GM12878 (cell line): ENCODE results near the gene GPR75. TPM values are rescaled to one million over a fixed set of nuclear protein-coding genes. Genes with fewer than 3 reads are reported as not detected.

Experiments used
- ATAC-seq: fragments of 200-7000 bp; cut with Tn5 transposase; 3 replicates; pipeline ENCODE4 v1.9.1; 2020; ENCODE audit warnings: mild to moderate bottlenecking, moderate library complexity
- BruUV-seq: library from RNA; stranded (reverse); fragments of 400-500 nt; replicated peaks from 2 replicates; lab custom pipeline; 2021; lab: Mats Ljungman, UMichigan
- CTCF ChIA-PET: fragments of 300-600 bp; sonication (Branson Sonifier 250); formaldehyde crosslinking; extraction: SDS; loops from one replicate; lab custom pipeline; 2021; ENCODE audit warnings: inconsistent platforms; lab: Yijun Ruan, JAX
- POLR2A ChIA-PET: fragments of 350-600 bp; formaldehyde crosslinking; extraction: SDS; loops from one replicate; lab custom pipeline; 2021; ENCODE audit warnings: inconsistent platforms; lab: Charles Lee
- RAD21 ChIA-PET: fragments of 300-600 bp; sonication (Branson Sonifier 250); formaldehyde crosslinking; loops from one replicate; lab custom pipeline; 2023; ENCODE audit warnings: antibody characterized with exemption; ENCODE audit not compliant: unreplicated experiment; lab: Charles Lee
- SMC1A ChIA-PET: fragments of 300-600 bp; sonication (Branson Sonifier 250); formaldehyde crosslinking; loops from one replicate; lab custom pipeline; 2023; ENCODE audit not compliant: unreplicated experiment, uncharacterized antibody; lab: Charles Lee
- DNase-seq: peaks from one replicate; pipeline ENCODE4 v3.0.0-alpha.2; 2011; ENCODE audit warnings: low read depth, low spot score
- FAIRE-seq: peaks from 3 replicates; lab custom pipeline; 2011; peaks lifted over from hg19 to GRCh38; lab: Jason Lieb, UNC
- H2AFZ ChIP-seq: 2 replicates; pipeline ENCODE4 v1.6.0; 2011; ENCODE audit warnings: low read depth, low read length, control low read depth; ENCODE audit not compliant: control insufficient read depth
- H3K27ac ChIP-seq: 2 replicates; pipeline ENCODE4 v1.5.1; 2011; ENCODE audit warnings: control low read depth; ENCODE audit not compliant: control insufficient read depth, insufficient read depth
- H3K27me3 ChIP-seq, 2 experiments: replicated peaks in 1 of 2; 2 replicates each; pipeline versions ENCODE4 v1.6.0 to v1.6.1; 2011; ENCODE audit warnings: low read length in 1 of 2; ENCODE audit not compliant: control insufficient read depth in 2 of 2, insufficient read depth in 2 of 2
- H3K36me3 ChIP-seq, 2 experiments: 2 replicates each; pipeline ENCODE4 v1.5.1; 2011; ENCODE audit warnings: low read length in 1 of 2; ENCODE audit not compliant: control insufficient read depth in 2 of 2, insufficient read depth in 2 of 2
- H3K4me1 ChIP-seq: 2 replicates; pipeline ENCODE4 v1.6.1; 2011; ENCODE audit warnings: mild to moderate bottlenecking, low read length, moderate library complexity, mixed read lengths; ENCODE audit not compliant: control insufficient read depth, insufficient read depth
- H3K4me2 ChIP-seq: 2 replicates; pipeline ENCODE4 v1.6.0; 2011; ENCODE audit warnings: control low read depth; ENCODE audit not compliant: control insufficient read depth, insufficient read depth
- H3K4me3 ChIP-seq: fragments of 200-600 bp; sonication (generic); 2 replicates; pipeline ENCODE4 v1.5.1; 2016
- H3K79me2 ChIP-seq: 2 replicates; pipeline ENCODE4 v1.6.0; 2011; ENCODE audit warnings: low read length; ENCODE audit not compliant: control insufficient read depth, insufficient read depth
- H3K9ac ChIP-seq: 2 replicates; pipeline ENCODE4 v1.8.0; 2011; ENCODE audit warnings: low read length, control low read depth, mixed read lengths; ENCODE audit not compliant: control insufficient read depth, insufficient read depth
- H3K9me3 ChIP-seq: replicated peaks from 3 replicates; pipeline ENCODE4 v1.5.1; 2011; ENCODE audit warnings: mild to moderate bottlenecking, low read length; ENCODE audit not compliant: control insufficient read depth, insufficient read depth
- H4K20me1 ChIP-seq: 2 replicates; pipeline ENCODE4 v1.6.0; 2011; ENCODE audit not compliant: control insufficient read depth, insufficient read depth
- ASH2L ChIP-seq: fragments of 300-600, 200-600 bp; sonication (generic); IDR thresholded peaks from 2 replicates; pipeline ENCODE4 v1.6.1; 2017; ENCODE audit warnings: low read depth, mild to moderate bottlenecking, borderline replicate concordance
- CREB1 ChIP-seq: IDR thresholded peaks from 2 replicates; pipeline ENCODE4 v1.6.1; 2012; ENCODE audit warnings: low read depth, mild to moderate bottlenecking, inconsistent platforms
- CUX1 ChIP-seq: IDR thresholded peaks from 2 replicates; pipeline ENCODE4 v1.6.1; 2012; ENCODE audit warnings: improper control_type of control experiment, low read depth, low read length; ENCODE audit not compliant: insufficient replicate concordance
- NKRF ChIP-seq: fragments of 450-650 bp; conservative IDR thresholded peaks from 2 replicates; pipeline ENCODE4 v1.6.1; 2017; ENCODE audit warnings: mild to moderate bottlenecking, moderate library complexity
- NR2F1 ChIP-seq: fragments of 450-650 bp; conservative IDR thresholded peaks from 2 replicates; pipeline ENCODE4 v1.6.1; 2017; ENCODE audit warnings: mild to moderate bottlenecking
- PKNOX1 ChIP-seq: fragments of 450-650 bp; IDR thresholded peaks from 2 replicates; pipeline ENCODE4 v1.6.1; 2016; ENCODE audit warnings: mild to moderate bottlenecking
- RELB ChIP-seq: fragments of 450-650 bp; IDR thresholded peaks from 2 replicates; pipeline ENCODE4 v1.6.1; 2017; ENCODE audit warnings: low read depth, mild to moderate bottlenecking, moderate library complexity
- SRF ChIP-seq, 2 experiments: IDR thresholded peaks; 2 replicates each; pipeline ENCODE4 v1.6.1; 2011; ENCODE audit warnings: low read depth in 2 of 2, low read length in 2 of 2, mild to moderate bottlenecking in 1 of 2, moderate library complexity in 1 of 2
- WRNIP1 ChIP-seq: IDR thresholded peaks from 2 replicates; pipeline ENCODE4 v1.6.1; 2011; ENCODE audit warnings: low read depth, low read length, improper control_type of control experiment, borderline replicate concordance
- ZBTB4 ChIP-seq: fragments of 450-650 bp; formaldehyde crosslinking; IDR thresholded peaks from 2 replicates; pipeline ENCODE4 v1.4.0; 2022; ENCODE audit warnings: mild to moderate bottlenecking, moderate library complexity
- WGBS: methylation state at CpG from one replicate; pipeline ENCODE4 v1.1.6; 2016; ENCODE audit warnings: low lambda C conversion rate; ENCODE audit not compliant: insufficient replicate concordance, insufficient coverage; ENCODE audit errors: missing lambda C conversion rate; 5-methylcytosine and 5-hydroxymethylcytosine counted together
- in situ Hi-C: fragments of 300-500 bp; cut with MboI; formaldehyde crosslinking; loops from 9 replicates; pipeline ENCODE4 v1.14.3; 2018; ENCODE audit warnings: mixed read lengths
- intact Hi-C: fragments of 100-400 bp; cut with micrococcal nuclease; formaldehyde crosslinking; loops from one replicate; pipeline ENCODE4 v1.14.2; 2022; ENCODE audit not compliant: unreplicated experiment
- polyA plus RNA-seq, 11 experiments: library from polyadenylated mRNA; depleted of rRNA in 4 of 11; unstranded in 6 of 11; stranded (reverse) in 5 of 11; fragments of >200 nt; fragmentation: Nextera tagmentation in 4 of 11; fragmentation: Illumina TruSeq in 1 of 11; extraction: Ambion mirVana in 4 of 11; extraction: Trizol in 1 of 11; gene quantifications; 1 replicate in 1 of 11; 2 replicates in 10 of 11; pipeline versions ENCODE4 v1.2.1 to v1.2.3, GENCODE V29; 2011 to 2016; ENCODE audit warnings: inconsistent platforms in 2 of 11, missing spikeins in 2 of 11, low read depth in 1 of 11
- total RNA-seq, 4 experiments: library from RNA; depleted of rRNA in 3 of 4; stranded (reverse); fragments of >200 nt in 3 of 4; fragmentation: Illumina TruSeq in 1 of 4; extraction: Trizol in 1 of 4; gene quantifications; 2 replicates each; pipeline versions ENCODE4 v1.2.1 to v1.2.3, GENCODE V29; 2013 to 2021

Gene GPR75
- total and polyA plus RNA-seq, 10 of the 15 experiments (the other 5 are each of a cell fraction or from before 2014, with no cell fraction given), result 0.02 to 3.5 (median 2.3) TPM; not detected in 2

- intact Hi-C loops, result no loop called here
- TF ChIP-seq CREB1 (no peak), NR2F1 (no peak), RELB (no peak), CUX1 (no peak), ASH2L (no peak), SRF (IDR thresholded peaks at IDR 0.05; ENCODE audit: low read depth in 2 of 2, low read length in 2 of 2) (no peak), WRNIP1 (no peak), PKNOX1 (no peak), ZBTB4 (CRISPR knock-in tag) (no peak), NKRF (no peak)
Measured at GRCh38 chr2:53905396-53905795, 45.6 kb upstream of the GPR75 start.

More at GRCh38 chr2:53905396-53905795, 45.6 kb upstream of the GPR75 start:
- H3K4me1 ChIP-seq, result no peaks in the 10 kb centered on the region
- H4K20me1 ChIP-seq, result no peaks in the 10 kb centered on the region
- POLR2A ChIA-PET, result interaction anchor here (0.7 kb wide), 1 partner anchor 1614 kb away, joined by 3 read pairs; the partner anchor contains the start of gene CFAP36
- H3K9ac ChIP-seq, result no peak overlapping the region
- H3K27ac ChIP-seq, result no peak overlapping the region
- no peak overlapping the region for H2AFZ ChIP-seq
- H3K27me3 ChIP-seq, result no peaks in the 10 kb centered on the region
- RAD21 ChIA-PET, result no interaction called here
- H3K36me3 ChIP-seq, result peaks cover 4 to 25% of the 10 kb centered on the region in 2 experiments; a peak in 3 of 4 replicates
- CTCF ChIA-PET, result interaction anchor here (1.2 kb wide), 1 partner anchor 147 kb away, joined by 3 read pairs; no protein-coding TSS in a partner anchor
- ATAC-seq (no peak), DNase-seq (no peak), FAIRE-seq (no peak)
- no peaks in the 10 kb centered on the region for H3K79me2 ChIP-seq
- no peak overlapping the region for H3K4me2 ChIP-seq
- in situ Hi-C loops, result no loop called here
- H3K9me3 ChIP-seq, result no peaks in the 10 kb centered on the region
- SMC1A ChIA-PET, result interaction anchor here (0.5 kb wide), 1 partner anchor 549 kb away, joined by 3 read pairs; no protein-coding TSS in a partner anchor
- no peak overlapping the region for H3K4me3 ChIP-seq
- BruUV-seq, result no TSS peak
- WGBS, result 98% methylated on average over 9 of the region's 9 CpGs
